ENCODE results near the gene MBLAC1.

The MBLAC1 gene

DNA sequence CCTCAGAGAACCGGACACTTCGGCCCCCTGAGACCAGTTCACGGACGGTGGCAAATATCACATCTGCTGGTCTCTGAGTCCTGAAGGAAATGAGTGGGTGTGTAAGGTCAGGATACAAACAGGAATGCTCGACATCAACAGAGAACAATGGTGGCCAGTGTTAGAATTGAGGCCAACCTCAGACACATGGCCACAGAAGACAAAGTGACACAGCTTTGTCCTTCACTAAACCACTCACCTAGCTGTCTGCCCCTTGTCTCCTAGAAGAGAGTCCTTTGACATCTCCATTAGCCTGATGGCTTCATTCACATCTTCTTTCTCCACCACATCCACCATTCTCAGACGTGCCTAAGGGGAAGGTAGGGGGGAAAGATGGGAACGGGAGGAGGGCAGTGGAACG is 33.7 kb upstream of the MBLAC1 start:
- Histone ChIP-seq H3K9me3 (no peaks in the 10 kb centered on the region), H3K27ac (no peak overlapping the region), H3K4me3 (no peak overlapping the region), H3K36me3 (peaks cover 74 to 81% (median 77%) of the 10 kb centered on the region in 3 donors), H3K27me3 (no peaks in the 10 kb centered on the region), H3K4me1 (peaks cover 0 to 24% (median 11%) of the 10 kb centered on the region in 4 donors)
- TF ChIP-seq CTCF (IDR thresholded peaks at IDR 0.05), result no peak
- DNase-seq, result no peak
- intact Hi-C loops (cut with DNase I; ENCODE audit: low total_unique reads), result no loop called here

GRCh38 chr7:100093498-100093897 is 33.3 kb upstream of the MBLAC1 start:
- Histone ChIP-seq H3K27me3 (no peaks in the 10 kb centered on the region), H3K4me1 (peaks cover 0 to 19% (median 7%) of the 10 kb centered on the region in 4 donors), H3K4me3 (no peak overlapping the region), H3K36me3 (peaks cover 79 to 86% (median 82%) of the 10 kb centered on the region in 3 donors), H3K27ac (no peak overlapping the region), H3K9me3 (no peaks in the 10 kb centered on the region)
- no peak for DNase-seq
- TF ChIP-seq CTCF (IDR thresholded peaks at IDR 0.05), result no peak
- intact Hi-C loops (cut with DNase I; ENCODE audit: low total_unique reads), result no loop called here

DNA sequence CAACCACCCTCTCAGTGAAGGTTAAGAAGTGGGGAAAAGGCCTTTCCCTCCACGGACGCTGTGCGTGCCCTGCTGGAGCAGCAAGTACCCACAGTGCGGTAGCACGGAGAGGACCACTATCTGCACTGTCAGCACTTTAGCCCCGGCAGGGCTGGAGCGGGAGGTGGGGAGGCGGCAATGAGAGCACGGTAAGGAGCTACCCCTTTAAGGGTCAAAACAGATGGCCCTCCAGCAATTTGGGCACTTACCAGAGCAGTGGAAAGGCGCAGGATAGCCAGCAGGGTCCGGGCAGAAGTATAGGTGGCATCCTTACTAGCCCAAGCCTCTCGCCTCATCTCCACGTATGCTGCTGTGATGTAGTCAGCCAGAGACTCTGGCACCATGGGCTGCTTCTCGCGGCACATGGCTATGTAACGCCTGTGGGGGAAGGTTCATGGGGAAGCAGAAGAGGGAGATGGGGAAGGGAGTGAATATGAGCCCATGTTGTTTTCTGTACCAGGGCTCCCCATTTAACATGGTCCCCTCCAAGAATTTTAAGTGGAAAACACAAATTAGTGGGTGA is 32.8 kb upstream of the MBLAC1 start:
- H3K4me1 ChIP-seq, result peaks cover 0 to 24% (median 8%) of the 10 kb centered on the region in 4 donors

DNA sequence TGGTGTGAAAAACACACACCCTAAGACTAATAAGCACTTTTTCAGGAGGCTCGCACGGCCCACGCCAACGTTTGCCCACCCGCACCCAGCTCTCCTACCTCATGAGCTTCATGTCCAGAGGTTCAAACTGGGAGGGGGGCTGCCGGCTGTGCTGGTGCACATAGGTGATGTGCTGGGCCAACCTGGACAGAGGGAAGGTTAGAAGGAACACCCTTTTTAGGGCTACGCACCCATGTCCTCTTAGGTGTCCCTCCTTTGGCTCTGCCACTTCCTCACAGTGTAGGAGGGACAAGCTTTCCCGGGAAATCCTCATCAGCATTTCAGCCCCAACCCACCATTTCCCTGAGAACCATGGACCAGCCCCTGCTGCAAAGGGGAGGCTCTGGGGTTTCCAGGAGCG is 31.5 kb upstream of the MBLAC1 start:
- peaks cover 87 to 93% (median 92%) of the 10 kb centered on the region in 3 donors for H3K36me3 ChIP-seq
- H3K4me3 ChIP-seq, result no peak overlapping the region
- TF ChIP-seq CTCF (IDR thresholded peaks at IDR 0.05), result no peak
- H3K27ac ChIP-seq, result no peak overlapping the region
- intact Hi-C loops (cut with DNase I; ENCODE audit: low total_unique reads), result no loop called here
- H3K9me3 ChIP-seq, result no peaks in the 10 kb centered on the region
- H3K4me1 ChIP-seq, result peaks cover 0 to 24% (median 11%) of the 10 kb centered on the region in 4 donors
- DNase-seq, result no peak
- H3K27me3 ChIP-seq, result no peaks in the 10 kb centered on the region

More for the DNA sequence above, 32.8 kb upstream of the MBLAC1 start:
- Histone ChIP-seq H3K27ac (no peak overlapping the region), H3K9me3 (no peaks in the 10 kb centered on the region), H3K4me3 (no peak overlapping the region), H3K27me3 (no peaks in the 10 kb centered on the region), H3K36me3 (peaks cover 84 to 91% (median 87%) of the 10 kb centered on the region in 3 donors)
- DNase-seq, result no peak
- TF ChIP-seq CTCF (IDR thresholded peaks at IDR 0.05), result no peak
- intact Hi-C loops (cut with DNase I; ENCODE audit: low total_unique reads), result no loop called here

GRCh38 chr7:100095704-100096103 is 31.1 kb upstream of the MBLAC1 start:
- H3K36me3 ChIP-seq, result peaks cover 83 to 89% (median 88%) of the 10 kb centered on the region in 3 donors
- H3K27me3 ChIP-seq, result no peaks in the 10 kb centered on the region
- DNase-seq, result no peak
- H3K27ac ChIP-seq, result no peak overlapping the region
- peaks cover 0 to 24% (median 11%) of the 10 kb centered on the region in 4 donors for H3K4me1 ChIP-seq
- H3K4me3 ChIP-seq, result no peak overlapping the region
- intact Hi-C loops (cut with DNase I; ENCODE audit: low total_unique reads), result no loop called here
- H3K9me3 ChIP-seq, result no peaks in the 10 kb centered on the region
- TF ChIP-seq CTCF (IDR thresholded peaks at IDR 0.05), result no peak
